HepG2 (cell line): ENCODE measurements around the gene GLT1D1. TPM values are rescaled to one million over a fixed set of nuclear protein-coding genes. Genes with fewer than 3 reads are reported as not detected.

ENCODE experiments used
- FOXC1 ChIP-seq: sonication (generic); formaldehyde crosslinking; IDR thresholded peaks from 2 replicates; pipeline ENCODE4 v1.8.0; 2022; ENCODE audit warnings: mild to moderate bottlenecking, missing genetic modification reagents, borderline replicate concordance
- HIVEP1 ChIP-seq: sonication (generic); formaldehyde crosslinking; IDR thresholded peaks from 2 replicates; pipeline ENCODE4 v1.4.0; 2020; ENCODE audit warnings: mild to moderate bottlenecking, missing genetic modification reagents
- MIER2 ChIP-seq: IDR thresholded peaks from 2 replicates; pipeline ENCODE4 v1.6.1; 2016; ENCODE audit warnings: missing biosample characterization, missing genetic modification reagents
- SIN3A ChIP-seq: IDR thresholded peaks from 2 replicates; pipeline ENCODE4 v1.6.1; 2011; ENCODE audit warnings: low read depth, mild to moderate bottlenecking, control low read depth, low read length, borderline replicate concordance
- SP140L ChIP-seq: sonication (generic); formaldehyde crosslinking; IDR thresholded peaks from 2 replicates; pipeline ENCODE4 v1.4.0; 2020; ENCODE audit warnings: missing genetic modification reagents, borderline replicate concordance
- STAT5B ChIP-seq: sonication (generic); formaldehyde crosslinking; IDR thresholded peaks from 2 replicates; pipeline ENCODE4 v1.4.0; 2020; ENCODE audit warnings: missing genetic modification reagents
- ZNF136 ChIP-seq: sonication (generic); formaldehyde crosslinking; IDR thresholded peaks from 2 replicates; pipeline ENCODE4 v1.8.1; 2022; ENCODE audit warnings: low read depth, mild to moderate bottlenecking, moderate library complexity, missing genetic modification reagents
- ZNF556 ChIP-seq: sonication (generic); formaldehyde crosslinking; IDR thresholded peaks from 2 replicates; pipeline ENCODE4 v1.4.0; 2020; ENCODE audit warnings: mild to moderate bottlenecking, missing genetic modification reagents, borderline replicate concordance
- polyA plus RNA-seq, 8 experiments: library from polyadenylated mRNA; depleted of rRNA in 3 of 8; stranded (reverse) in 7 of 8; unstranded in 1 of 8; fragments of >200 nt; fragmentation: Illumina TruSeq in 4 of 8; extraction: Trizol in 4 of 8; gene quantifications; 2 replicates each; pipeline versions ENCODE4 v1.2.1 to v1.2.3, GENCODE V29; 2011 to 2016; ENCODE audit warnings: low read depth in 4 of 8, missing spikeins in 1 of 8, mixed read lengths in 1 of 8; ENCODE audit not compliant: insufficient read depth in 1 of 8
- total RNA-seq, 5 experiments: library from RNA; depleted of rRNA; stranded (reverse); fragments of >200 nt; fragmentation: Illumina TruSeq; extraction: Trizol; gene quantifications; 2 replicates each; pipeline ENCODE4 v1.2.3, GENCODE V29; 2016; ENCODE audit warnings: low read depth in 1 of 5
- TF ChIP-seq, protein P1 (sequence below), 2 experiments: fragments of 450-650 bp in 1 of 2; sonication (generic) in 1 of 2; formaldehyde crosslinking in 1 of 2; IDR thresholded peaks; 2 replicates each; pipeline versions ENCODE4 v1.6.1 to v1.8.0; 2016 to 2022; ENCODE audit warnings: antibody characterized with exemption in 1 of 2, mild to moderate bottlenecking in 1 of 2, missing genetic modification reagents in 1 of 2
- TF ChIP-seq, protein P2 (sequence below): sonication (generic); formaldehyde crosslinking; IDR thresholded peaks from 2 replicates; pipeline ENCODE4 v1.9.0; 2021; ENCODE audit warnings: missing genetic modification reagents, borderline replicate concordance
- TF ChIP-seq, protein P3 (sequence below): sonication (generic); formaldehyde crosslinking; IDR thresholded peaks from 2 replicates; pipeline ENCODE4 v1.4.0; 2020; ENCODE audit warnings: mild to moderate bottlenecking, missing genetic modification reagents
- TF ChIP-seq, protein P4 (sequence below): sonication (generic); formaldehyde crosslinking; conservative IDR thresholded peaks from 2 replicates; pipeline ENCODE4 v1.4.0; 2020; ENCODE audit warnings: missing genetic modification reagents

The GLT1D1 gene
- total and polyA plus RNA-seq, 2 of the 13 experiments (the other 11 are each of a cell fraction or from before 2014, with no cell fraction given), result 0.09 to 0.17 TPM

DNA sequence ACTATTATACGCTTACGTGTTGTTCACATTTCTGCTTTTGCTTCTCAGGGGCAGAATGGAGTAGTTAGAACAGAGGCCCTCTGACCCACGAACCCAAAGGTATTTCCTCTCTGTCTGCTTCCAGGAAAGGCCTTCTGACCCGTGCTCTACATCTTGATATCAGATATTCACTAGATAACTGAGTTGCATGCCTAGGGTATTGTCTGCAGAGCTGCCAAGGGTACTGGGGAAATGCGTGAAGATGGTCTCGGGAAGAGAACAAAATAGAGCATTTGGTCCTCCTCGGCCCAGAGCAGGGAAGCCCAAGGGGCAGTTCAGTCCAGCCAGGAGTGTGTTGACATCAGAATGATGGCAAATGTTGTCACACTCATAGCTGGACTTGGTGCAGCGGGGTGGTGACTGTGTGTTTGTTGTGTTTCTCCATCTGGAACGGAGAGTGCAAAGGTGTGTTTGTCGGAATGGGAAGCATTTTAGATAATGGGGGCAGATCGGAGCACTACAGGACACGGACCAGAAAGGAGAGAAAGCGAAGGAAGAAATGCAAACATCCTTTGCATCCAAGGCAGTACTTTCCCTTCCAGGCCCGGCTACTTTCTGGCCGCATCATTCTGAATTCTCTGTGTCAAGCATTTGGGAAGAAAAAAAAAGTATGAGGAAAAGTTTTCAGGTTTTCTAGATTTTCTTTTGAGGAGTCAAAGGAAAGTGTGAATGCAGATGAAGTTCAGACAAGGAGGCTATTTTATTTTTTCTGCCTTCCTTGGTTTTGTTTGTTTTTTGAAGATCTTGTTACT, 8.1 kb downstream of the GLT1D1 start (continued):
- TF ChIP-seq, protein P1, sequence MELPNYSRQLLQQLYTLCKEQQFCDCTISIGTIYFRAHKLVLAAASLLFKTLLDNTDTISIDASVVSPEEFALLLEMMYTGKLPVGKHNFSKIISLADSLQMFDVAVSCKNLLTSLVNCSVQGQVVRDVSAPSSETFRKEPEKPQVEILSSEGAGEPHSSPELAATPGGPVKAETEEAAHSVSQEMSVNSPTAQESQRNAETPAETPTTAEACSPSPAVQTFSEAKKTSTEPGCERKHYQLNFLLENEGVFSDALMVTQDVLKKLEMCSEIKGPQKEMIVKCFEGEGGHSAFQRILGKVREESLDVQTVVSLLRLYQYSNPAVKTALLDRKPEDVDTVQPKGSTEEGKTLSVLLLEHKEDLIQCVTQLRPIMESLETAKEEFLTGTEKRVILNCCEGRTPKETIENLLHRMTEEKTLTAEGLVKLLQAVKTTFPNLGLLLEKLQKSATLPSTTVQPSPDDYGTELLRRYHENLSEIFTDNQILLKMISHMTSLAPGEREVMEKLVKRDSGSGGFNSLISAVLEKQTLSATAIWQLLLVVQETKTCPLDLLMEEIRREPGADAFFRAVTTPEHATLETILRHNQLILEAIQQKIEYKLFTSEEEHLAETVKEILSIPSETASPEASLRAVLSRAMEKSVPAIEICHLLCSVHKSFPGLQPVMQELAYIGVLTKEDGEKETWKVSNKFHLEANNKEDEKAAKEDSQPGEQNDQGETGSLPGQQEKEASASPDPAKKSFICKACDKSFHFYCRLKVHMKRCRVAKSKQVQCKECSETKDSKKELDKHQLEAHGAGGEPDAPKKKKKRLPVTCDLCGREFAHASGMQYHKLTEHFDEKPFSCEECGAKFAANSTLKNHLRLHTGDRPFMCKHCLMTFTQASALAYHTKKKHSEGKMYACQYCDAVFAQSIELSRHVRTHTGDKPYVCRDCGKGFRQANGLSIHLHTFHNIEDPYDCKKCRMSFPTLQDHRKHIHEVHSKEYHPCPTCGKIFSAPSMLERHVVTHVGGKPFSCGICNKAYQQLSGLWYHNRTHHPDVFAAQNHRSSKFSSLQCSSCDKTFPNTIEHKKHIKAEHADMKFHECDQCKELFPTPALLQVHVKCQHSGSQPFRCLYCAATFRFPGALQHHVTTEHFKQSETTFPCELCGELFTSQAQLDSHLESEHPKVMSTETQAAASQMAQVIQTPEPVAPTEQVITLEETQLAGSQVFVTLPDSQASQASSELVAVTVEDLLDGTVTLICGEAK (IDR thresholded peaks at IDR 0.05), result no peak
- TF ChIP-seq, protein P1 (CRISPR knock-in tag; IDR thresholded peaks at IDR 0.05), result peak; percentile 13
- TF ChIP-seq MIER2 (CRISPR knock-in tag), result 0 out of 2 replicates have a peak, but pooled peaks have one; percentile 22
- TF ChIP-seq, protein P2, sequence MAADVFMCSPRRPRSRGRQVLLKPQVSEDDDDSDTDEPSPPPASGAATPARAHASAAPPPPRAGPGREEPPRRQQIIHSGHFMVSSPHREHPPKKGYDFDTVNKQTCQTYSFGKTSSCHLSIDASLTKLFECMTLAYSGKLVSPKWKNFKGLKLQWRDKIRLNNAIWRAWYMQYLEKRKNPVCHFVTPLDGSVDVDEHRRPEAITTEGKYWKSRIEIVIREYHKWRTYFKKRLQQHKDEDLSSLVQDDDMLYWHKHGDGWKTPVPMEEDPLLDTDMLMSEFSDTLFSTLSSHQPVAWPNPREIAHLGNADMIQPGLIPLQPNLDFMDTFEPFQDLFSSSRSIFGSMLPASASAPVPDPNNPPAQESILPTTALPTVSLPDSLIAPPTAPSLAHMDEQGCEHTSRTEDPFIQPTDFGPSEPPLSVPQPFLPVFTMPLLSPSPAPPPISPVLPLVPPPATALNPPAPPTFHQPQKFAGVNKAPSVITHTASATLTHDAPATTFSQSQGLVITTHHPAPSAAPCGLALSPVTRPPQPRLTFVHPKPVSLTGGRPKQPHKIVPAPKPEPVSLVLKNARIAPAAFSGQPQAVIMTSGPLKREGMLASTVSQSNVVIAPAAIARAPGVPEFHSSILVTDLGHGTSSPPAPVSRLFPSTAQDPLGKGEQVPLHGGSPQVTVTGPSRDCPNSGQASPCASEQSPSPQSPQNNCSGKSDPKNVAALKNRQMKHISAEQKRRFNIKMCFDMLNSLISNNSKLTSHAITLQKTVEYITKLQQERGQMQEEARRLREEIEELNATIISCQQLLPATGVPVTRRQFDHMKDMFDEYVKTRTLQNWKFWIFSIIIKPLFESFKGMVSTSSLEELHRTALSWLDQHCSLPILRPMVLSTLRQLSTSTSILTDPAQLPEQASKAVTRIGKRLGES, result no peak
- no peak for TF ChIP-seq SIN3A
- TF ChIP-seq, protein P3, sequence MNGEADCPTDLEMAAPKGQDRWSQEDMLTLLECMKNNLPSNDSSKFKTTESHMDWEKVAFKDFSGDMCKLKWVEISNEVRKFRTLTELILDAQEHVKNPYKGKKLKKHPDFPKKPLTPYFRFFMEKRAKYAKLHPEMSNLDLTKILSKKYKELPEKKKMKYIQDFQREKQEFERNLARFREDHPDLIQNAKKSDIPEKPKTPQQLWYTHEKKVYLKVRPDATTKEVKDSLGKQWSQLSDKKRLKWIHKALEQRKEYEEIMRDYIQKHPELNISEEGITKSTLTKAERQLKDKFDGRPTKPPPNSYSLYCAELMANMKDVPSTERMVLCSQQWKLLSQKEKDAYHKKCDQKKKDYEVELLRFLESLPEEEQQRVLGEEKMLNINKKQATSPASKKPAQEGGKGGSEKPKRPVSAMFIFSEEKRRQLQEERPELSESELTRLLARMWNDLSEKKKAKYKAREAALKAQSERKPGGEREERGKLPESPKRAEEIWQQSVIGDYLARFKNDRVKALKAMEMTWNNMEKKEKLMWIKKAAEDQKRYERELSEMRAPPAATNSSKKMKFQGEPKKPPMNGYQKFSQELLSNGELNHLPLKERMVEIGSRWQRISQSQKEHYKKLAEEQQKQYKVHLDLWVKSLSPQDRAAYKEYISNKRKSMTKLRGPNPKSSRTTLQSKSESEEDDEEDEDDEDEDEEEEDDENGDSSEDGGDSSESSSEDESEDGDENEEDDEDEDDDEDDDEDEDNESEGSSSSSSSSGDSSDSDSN (CRISPR knock-in tag), result 0 out of 2 replicates have a peak, but pooled peaks have one; percentile 16
- no peak for TF ChIP-seq HIVEP1
- TF ChIP-seq, protein P4, sequence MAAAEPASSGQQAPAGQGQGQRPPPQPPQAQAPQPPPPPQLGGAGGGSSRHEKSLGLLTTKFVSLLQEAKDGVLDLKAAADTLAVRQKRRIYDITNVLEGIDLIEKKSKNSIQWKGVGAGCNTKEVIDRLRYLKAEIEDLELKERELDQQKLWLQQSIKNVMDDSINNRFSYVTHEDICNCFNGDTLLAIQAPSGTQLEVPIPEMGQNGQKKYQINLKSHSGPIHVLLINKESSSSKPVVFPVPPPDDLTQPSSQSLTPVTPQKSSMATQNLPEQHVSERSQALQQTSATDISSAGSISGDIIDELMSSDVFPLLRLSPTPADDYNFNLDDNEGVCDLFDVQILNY (CRISPR knock-in tag), result no peak
- TF ChIP-seq FOXC1 (CRISPR knock-in tag), result no peak
- TF ChIP-seq STAT5B (CRISPR knock-in tag), result no peak
- TF ChIP-seq SP140L, result no peak
- TF ChIP-seq ZNF556, result peak; percentile 62; the same call in 1 of the 2 replicates
- no peak for TF ChIP-seq ZNF136 (CRISPR knock-in tag)
